Effector memory CD8-positive, alpha-beta T cell (primary cell): ENCODE measurements around the gene MSL3B.
A peak's percentile ranks its signal among the peaks of the same experiment; 100 is the strongest.

ENCODE experiments used
- ATAC-seq: fragments of 150-1000 bp; cut with Tn5 transposase; replicated peaks from 2 replicates; pipeline ENCODE4 v1.10.0; 2021; ENCODE audit warnings: mild to moderate bottlenecking, moderate library complexity
- DNase-seq, 3 experiments: peaks; one replicate each; pipeline ENCODE4 v3.0.0; 2021
- H3K27ac Mint-ChIP-seq, 2 donors: one replicate each; pipeline ENCODE4 v1.8.0; 2022; ENCODE audit warnings: mild to moderate bottlenecking in 2 of 2, mixed read lengths in 2 of 2, moderate library complexity in 2 of 2
- H3K27me3 Mint-ChIP-seq, 2 donors: one replicate each; pipeline ENCODE4 v1.8.0; 2022; ENCODE audit warnings: mixed read lengths in 2 of 2
- H3K36me3 Mint-ChIP-seq: one replicate; pipeline ENCODE4 v1.8.0; 2022; ENCODE audit warnings: mild to moderate bottlenecking, moderate library complexity, mixed read lengths; ENCODE audit not compliant: insufficient read depth
- H3K4me1 Mint-ChIP-seq, 2 donors: one replicate each; pipeline ENCODE4 v1.8.0; 2022; ENCODE audit warnings: low read depth in 2 of 2, mixed read lengths in 2 of 2
- H3K4me3 Mint-ChIP-seq, 2 donors: one replicate each; pipeline ENCODE4 v1.8.0; 2022; ENCODE audit warnings: mild to moderate bottlenecking in 2 of 2, mixed read lengths in 2 of 2, moderate library complexity in 2 of 2
- H3K9me3 Mint-ChIP-seq, 2 donors: one replicate each; pipeline ENCODE4 v1.8.0; 2022; ENCODE audit warnings: mixed read lengths in 2 of 2

MSL3B gene

GRCh38 chr2:233865838-233866237 is 2.3 kb downstream of the MSL3B start:
- peaks cover 4 to 7% of the 10 kb centered on the region in 2 donors for H3K4me1 Mint-ChIP-seq
- DNase-seq = no peak
- no peak overlapping the region for H3K27ac Mint-ChIP-seq

GRCh38 chr2:233862261-233862768 is 5.9 kb downstream of the MSL3B start:
- no peak for DNase-seq
- no peak for ATAC-seq
- peaks cover 0 to 4% of the 10 kb centered on the region in 2 donors for H3K27me3 Mint-ChIP-seq

More at GRCh38 chr2:233865838-233866237, 2.3 kb downstream of the MSL3B start:
- no peak for ATAC-seq
- no peaks in the 10 kb centered on the region for H3K9me3 Mint-ChIP-seq
- peaks cover 3% of the 10 kb centered on the region for H3K36me3 Mint-ChIP-seq
- peaks cover 9 to 13% of the 10 kb centered on the region in 2 donors for H3K27me3 Mint-ChIP-seq
- H3K4me3 Mint-ChIP-seq = no peak overlapping the region

GRCh38 chr2:233858331-233858730 is 9.9 kb downstream of the MSL3B start:
- ATAC-seq (no peak), DNase-seq (no peak)
- peaks cover 7% of the 10 kb centered on the region for H3K36me3 Mint-ChIP-seq
- H3K4me3 Mint-ChIP-seq = no peak overlapping the region
- no peaks in the 10 kb centered on the region for H3K9me3 Mint-ChIP-seq
- H3K27me3 Mint-ChIP-seq = peaks cover 10% of the 10 kb centered on the region in 2 donors
- H3K27ac Mint-ChIP-seq = no peak overlapping the region
- peaks cover 8 to 16% of the 10 kb centered on the region in 2 donors for H3K4me1 Mint-ChIP-seq

More at GRCh38 chr2:233862261-233862768, 5.9 kb downstream of the MSL3B start:
- no peak overlapping the region for H3K27ac Mint-ChIP-seq
- no peaks in the 10 kb centered on the region for H3K9me3 Mint-ChIP-seq
- peaks cover 0 to 2% of the 10 kb centered on the region in 2 donors for H3K4me1 Mint-ChIP-seq
- no peak overlapping the region for H3K4me3 Mint-ChIP-seq
- no peaks in the 10 kb centered on the region for H3K36me3 Mint-ChIP-seq

- H3K36me3 Mint-ChIP-seq = peaks cover 7% of the 10 kb centered on the region
- H3K27ac Mint-ChIP-seq = no peak overlapping the region
- ATAC-seq (no peak), DNase-seq (peak; percentile 26 to 47 (median 41))
- H3K4me1 Mint-ChIP-seq = peaks cover 9 to 16% of the 10 kb centered on the region in 2 donors
- H3K9me3 Mint-ChIP-seq = no peaks in the 10 kb centered on the region
- no peak overlapping the region for H3K4me3 Mint-ChIP-seq
- peaks cover 10 to 12% of the 10 kb centered on the region in 2 donors for H3K27me3 Mint-ChIP-seq
Measured at GRCh38 chr2:233857511-233858141, 10.6 kb downstream of the MSL3B start.

GRCh38 chr2:233856184-233856583 is 12.0 kb downstream of the MSL3B start:
- H3K4me3 Mint-ChIP-seq = no peak overlapping the region
- no peak for ATAC-seq
- peaks cover 10 to 18% of the 10 kb centered on the region in 2 donors for H3K27me3 Mint-ChIP-seq
- no peak for DNase-seq
- H3K9me3 Mint-ChIP-seq = no peaks in the 10 kb centered on the region
- H3K36me3 Mint-ChIP-seq = peaks cover 7% of the 10 kb centered on the region
- H3K27ac Mint-ChIP-seq = no peak overlapping the region
- H3K4me1 Mint-ChIP-seq = peaks cover 12 to 16% of the 10 kb centered on the region in 2 donors

GRCh38 chr2:233855345-233855744 is 12.8 kb downstream of the MSL3B start:
- Mint-ChIP-seq H3K9me3 (no peaks in the 10 kb centered on the region), H3K27ac (no peak overlapping the region), H3K4me1 (peaks cover 12 to 16% of the 10 kb centered on the region in 2 donors), H3K36me3 (peaks cover 7% of the 10 kb centered on the region), H3K4me3 (peak overlapping the region; percentile 90 to 93), H3K27me3 (peaks cover 10 to 18% of the 10 kb centered on the region in 2 donors)
- no peak for ATAC-seq
- DNase-seq = no peak

GRCh38 chr2:233854241-233854981 is 13.8 kb downstream of the MSL3B start, which contains the start of gene HJURP:
HJURP (minus strand) TSS chr2:233854535; CDS start chr2:233854500, 35 bp downstream.
- Mint-ChIP-seq H3K9me3 (no peaks in the 10 kb centered on the region), H3K36me3 (peaks cover 7% of the 10 kb centered on the region), H3K4me3 (peak within 1 kb of the TSS; percentile 90 to 93), H3K4me1 (peaks cover 12 to 16% of the 10 kb centered on the region in 2 donors), H3K27ac (peak within 1 kb of the TSS; percentile 19 to 68), H3K27me3 (peaks cover 10 to 14% of the 10 kb centered on the region in 2 donors)
- DNase-seq (peak; percentile 86 to 89 (median 86)), ATAC-seq (peak; percentile 95)

GRCh38 chr2:233853883-233854240 is 14.3 kb downstream of the MSL3B start:
- Mint-ChIP-seq H3K36me3 (peaks cover 7% of the 10 kb centered on the region), H3K4me3 (peak overlapping the region; percentile 90 to 93), H3K27ac (peak overlapping the region in 1 of 2 donors; percentile 8), H3K4me1 (peaks cover 12 to 16% of the 10 kb centered on the region in 2 donors), H3K9me3 (no peaks in the 10 kb centered on the region), H3K27me3 (peaks cover 10 to 14% of the 10 kb centered on the region in 2 donors)
- ATAC-seq (no peak), DNase-seq (peak in 1 of 3 experiments; percentile 9)

GRCh38 chr2:233853353-233853752 is 14.8 kb downstream of the MSL3B start:
- ATAC-seq (no peak), DNase-seq (no peak)
- peak overlapping the region in 1 of 2 donors; percentile 8 for H3K27ac Mint-ChIP-seq
- H3K36me3 Mint-ChIP-seq = peaks cover 9% of the 10 kb centered on the region
- H3K4me1 Mint-ChIP-seq = peaks cover 12 to 16% of the 10 kb centered on the region in 2 donors
- H3K9me3 Mint-ChIP-seq = no peaks in the 10 kb centered on the region
- H3K4me3 Mint-ChIP-seq = peak overlapping the region; percentile 90 to 93
- peaks cover 10 to 14% of the 10 kb centered on the region in 2 donors for H3K27me3 Mint-ChIP-seq

GRCh38 chr2:233852056-233852455 is 16.1 kb downstream of the MSL3B start:
- H3K9me3 Mint-ChIP-seq = no peaks in the 10 kb centered on the region
- ATAC-seq (no peak), DNase-seq (no peak)
- peaks cover 10 to 14% of the 10 kb centered on the region in 2 donors for H3K27me3 Mint-ChIP-seq
- H3K27ac Mint-ChIP-seq = no peak overlapping the region
- H3K36me3 Mint-ChIP-seq = peaks cover 9% of the 10 kb centered on the region
- H3K4me3 Mint-ChIP-seq = no peak overlapping the region
- H3K4me1 Mint-ChIP-seq = peaks cover 12 to 17% of the 10 kb centered on the region in 2 donors

- no peak overlapping the region for H3K27ac Mint-ChIP-seq
- no peak overlapping the region for H3K4me3 Mint-ChIP-seq
- DNase-seq = no peak
- H3K27me3 Mint-ChIP-seq = peaks cover 10 to 14% of the 10 kb centered on the region in 2 donors
- H3K36me3 Mint-ChIP-seq = peaks cover 9% of the 10 kb centered on the region
- no peaks in the 10 kb centered on the region for H3K9me3 Mint-ChIP-seq
- ATAC-seq = no peak
- H3K4me1 Mint-ChIP-seq = peaks cover 12 to 17% of the 10 kb centered on the region in 2 donors
Measured at GRCh38 chr2:233851169-233851568, 17.0 kb downstream of the MSL3B start.

GRCh38 chr2:233850745-233851144 is 17.4 kb downstream of the MSL3B start:
- peaks cover 12 to 17% of the 10 kb centered on the region in 2 donors for H3K4me1 Mint-ChIP-seq
- peaks cover 9% of the 10 kb centered on the region for H3K36me3 Mint-ChIP-seq
- H3K4me3 Mint-ChIP-seq = no peak overlapping the region
- DNase-seq = no peak
- H3K9me3 Mint-ChIP-seq = no peaks in the 10 kb centered on the region
- H3K27ac Mint-ChIP-seq = no peak overlapping the region
- H3K27me3 Mint-ChIP-seq = peaks cover 10 to 14% of the 10 kb centered on the region in 2 donors
- no peak for ATAC-seq

- Mint-ChIP-seq H3K27ac (no peak overlapping the region), H3K27me3 (peaks cover 9 to 14% of the 10 kb centered on the region in 2 donors), H3K4me3 (no peak overlapping the region), H3K4me1 (peaks cover 10 to 14% of the 10 kb centered on the region in 2 donors), H3K36me3 (peaks cover 8% of the 10 kb centered on the region), H3K9me3 (no peaks in the 10 kb centered on the region)
- ATAC-seq (no peak), DNase-seq (no peak)
Measured at GRCh38 chr2:233849607-233850271, 18.4 kb downstream of the MSL3B start.
